Heart right ventricle (tissue), 16 donors: ENCODE measurements around the gene CYP1B1. TPM values are rescaled to one million over a fixed set of nuclear protein-coding genes. Genes with fewer than 3 reads are reported as not detected.

ENCODE experiments used
- ATAC-seq, 8 donors: fragments of 200-7000 bp; cut with Tn5 transposase; one replicate each; pipeline ENCODE4 v1.9.1; 2020; ENCODE audit warnings: mild to moderate bottlenecking in 8 of 8, moderate library complexity in 8 of 8, moderate number of reproducible peaks in 1 of 8
- DNase-seq, 2 donors: peaks; one replicate each; pipeline ENCODE4 v3.0.0-alpha.2; 2020
- H3K27ac ChIP-seq, 10 donors: fragments of 200-600 bp; sonication (generic) in 2 of 10; one replicate each; pipeline versions ENCODE4 v1.5.0 to v1.8.0; 2020 to 2022; ENCODE audit warnings: mild to moderate bottlenecking in 3 of 10
- H3K27me3 ChIP-seq, 7 donors: fragments of 200-600 bp; one replicate each; pipeline ENCODE4 v1.8.0; 2021 to 2022; ENCODE audit warnings: mild to moderate bottlenecking in 2 of 7
- H3K36me3 ChIP-seq, 9 donors: fragments of 200-600 bp; sonication (generic) in 1 of 9; one replicate each; pipeline versions ENCODE4 v1.5.0 to v1.8.0; 2020 to 2022; ENCODE audit warnings: mild to moderate bottlenecking in 2 of 9
- H3K4me1 ChIP-seq, 9 donors: fragments of 200-600 bp; sonication (generic) in 1 of 9; one replicate each; pipeline versions ENCODE4 v1.5.0 to v1.8.0; 2020 to 2022; ENCODE audit warnings: mild to moderate bottlenecking in 4 of 9
- H3K4me3 ChIP-seq, 10 donors: fragments of 200-600 bp; sonication (generic) in 2 of 10; one replicate each; pipeline versions ENCODE4 v1.5.0 to v1.8.0; 2020 to 2022; ENCODE audit warnings: mild to moderate bottlenecking in 7 of 10, moderate library complexity in 2 of 10
- H3K9me3 ChIP-seq, 11 donors: fragments of 200-600 bp in 10 of 11; sonication (generic) in 2 of 11; one replicate each; pipeline versions ENCODE4 v1.5.0 to v1.8.0; 2013 to 2022; ENCODE audit warnings: mild to moderate bottlenecking in 2 of 11, control low read depth in 1 of 11, moderate library complexity in 1 of 11
- WGBS, 2 donors: extraction: QIAGEN DNeasy Blood & Tissue Kit; methylation state at CpG; one replicate each; pipeline ENCODE4 v1.1.7; 2013; ENCODE audit warnings: inconsistent platforms in 1 of 2; 5-methylcytosine and 5-hydroxymethylcytosine counted together
- intact Hi-C, 10 donors: fragments of 100-400 bp; cut with DNase I; formaldehyde crosslinking; loops; one replicate each; pipeline versions ENCODE4 v1.11.1 to v1.14.2; 2022
- polyA plus RNA-seq, 2 donors: library from polyadenylated mRNA; stranded (reverse); fragments of 200-250 nt; gene quantifications; one replicate each; pipeline ENCODE4 v1.2.3, GENCODE V29; 2013
- total RNA-seq, 10 donors: library from RNA; stranded (reverse); fragmentation: NEBNext Ultra II Directional in 3 of 10; extraction: Animal tissue kit (Norgen Biotek cat#: 25700) in 3 of 10; gene quantifications; one replicate each; pipeline versions ENCODE4 v1.2.1 to v1.2.4, GENCODE V29; 2021 to 2023
- TF ChIP-seq, protein P1 (sequence below), 9 donors: fragments of 200-600 bp; sonication (generic) in 2 of 9; IDR thresholded peaks; one replicate each; pipeline versions ENCODE4 v1.5.0 to v1.8.0; 2021 to 2022; ENCODE audit warnings: antibody characterized with exemption in 9 of 9, mild to moderate bottlenecking in 5 of 9, moderate library complexity in 1 of 9
- donor health status: Arrhythmogenic right ventricular cardiomyopathy.
- donor health status: ischemic (EF 13 %, LVEDD 7.1; RV severe dilation, severe dysfunction).
- donor health status: healthy with polysubstance abuse.
- donor health status: DM: no; HTN: yes; CAD: no.
- donor health status: DM: no; HTN: no; CAD: no.
- donor health status: ischemic (EF 25% LVEDD 6.9; RV normal size, moderate dysfunction).
- donor health status: ischemic (EF 25% LVEDD 5.7; RV mildly dilated, moderate dysfunction).
- donor health status: healthy.
- donor health status: DM: yes; HTN: yes; CAD: no.
- donor health status: Ischemic cardiomyopathy.
- donor health status: ischemic (EF 35%, LVEDD 5.7; RV mildly dilated, moderate dysfunction).
- donor health status: nonischemic (EF 11% LVEDD 7.7; RV severe dilation, severe dysfunction).
- donor health status: DM: yes; HTN: yes; CAD: no.
- donor health status: PGD.
- donor health status: ischemic (EF 29% LVEDD 5.4; RV normal size, mild dysfunction).
- donor health status: nonischemic (EF 23%, LVEDD 6.1; RV moderate dilation, normal function).

The CYP1B1 gene
- total and polyA plus RNA-seq, 12 donors, result 7.2 to 89.3 (median 14.3) TPM

- Histone ChIP-seq H3K4me1 (peaks cover 12 to 70% (median 52%) of the 10 kb centered on the region in 9 donors), H3K27me3 (peaks cover 0 to 64% (median 7%) of the 10 kb centered on the region in 7 donors), H3K4me3 (peak overlapping the region in 6 of 10 donors; percentile 19 to 40 (median 27)), H3K36me3 (no peaks in the 10 kb centered on the region), H3K27ac (peak overlapping the region; percentile 27 to 84 (median 70)), H3K9me3 (peaks cover 0 to 10% (median 0%) of the 10 kb centered on the region in 11 donors)
- TF ChIP-seq, protein P1, sequence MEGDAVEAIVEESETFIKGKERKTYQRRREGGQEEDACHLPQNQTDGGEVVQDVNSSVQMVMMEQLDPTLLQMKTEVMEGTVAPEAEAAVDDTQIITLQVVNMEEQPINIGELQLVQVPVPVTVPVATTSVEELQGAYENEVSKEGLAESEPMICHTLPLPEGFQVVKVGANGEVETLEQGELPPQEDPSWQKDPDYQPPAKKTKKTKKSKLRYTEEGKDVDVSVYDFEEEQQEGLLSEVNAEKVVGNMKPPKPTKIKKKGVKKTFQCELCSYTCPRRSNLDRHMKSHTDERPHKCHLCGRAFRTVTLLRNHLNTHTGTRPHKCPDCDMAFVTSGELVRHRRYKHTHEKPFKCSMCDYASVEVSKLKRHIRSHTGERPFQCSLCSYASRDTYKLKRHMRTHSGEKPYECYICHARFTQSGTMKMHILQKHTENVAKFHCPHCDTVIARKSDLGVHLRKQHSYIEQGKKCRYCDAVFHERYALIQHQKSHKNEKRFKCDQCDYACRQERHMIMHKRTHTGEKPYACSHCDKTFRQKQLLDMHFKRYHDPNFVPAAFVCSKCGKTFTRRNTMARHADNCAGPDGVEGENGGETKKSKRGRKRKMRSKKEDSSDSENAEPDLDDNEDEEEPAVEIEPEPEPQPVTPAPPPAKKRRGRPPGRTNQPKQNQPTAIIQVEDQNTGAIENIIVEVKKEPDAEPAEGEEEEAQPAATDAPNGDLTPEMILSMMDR (IDR thresholded peaks at IDR 0.05), result no peak
- intact Hi-C loops, result no loop called here
- ATAC-seq (peak in 6 of 8 donors; percentile 21 to 46 (median 30)), DNase-seq (peak in 1 of 2 donors; percentile 43)
- WGBS, 2 donors, result 12 to 26% methylated on average over 11 of the region's 11 CpGs
Observed at GRCh38 chr2:38098421-38099098, 22.6 kb upstream of the CYP1B1 start.

- WGBS, 2 donors, result 34 to 51% methylated on average over 4 of the region's 4 CpGs
- Histone ChIP-seq H3K4me1 (peaks cover 12 to 76% (median 58%) of the 10 kb centered on the region in 9 donors), H3K4me3 (peak overlapping the region in 6 of 10 donors; percentile 19 to 40 (median 27)), H3K9me3 (peaks cover 0 to 4% (median 0%) of the 10 kb centered on the region in 11 donors), H3K27me3 (peaks cover 0 to 64% (median 7%) of the 10 kb centered on the region in 7 donors), H3K27ac (peak overlapping the region; percentile 50 to 84 (median 70)), H3K36me3 (no peaks in the 10 kb centered on the region)
- TF ChIP-seq, protein P1 (IDR thresholded peaks at IDR 0.05), result no peak
- no peak for DNase-seq
- ATAC-seq, result no peak
- intact Hi-C loops, result no loop called here
Observed at GRCh38 chr2:38097988-38098385, 22.0 kb upstream of the CYP1B1 start.

GRCh38 chr2:38097258-38097987, 21.5 kb upstream of the CYP1B1 start:
- Histone ChIP-seq H3K4me1 (peaks cover 16 to 81% (median 64%) of the 10 kb centered on the region in 9 donors), H3K27ac (peak overlapping the region; percentile 28 to 84 (median 68)), H3K9me3 (no peaks in the 10 kb centered on the region), H3K4me3 (no peak overlapping the region), H3K36me3 (no peaks in the 10 kb centered on the region), H3K27me3 (peaks cover 0 to 64% (median 7%) of the 10 kb centered on the region in 7 donors)
- DNase-seq (no peak), ATAC-seq (no peak)
- TF ChIP-seq, protein P1 (IDR thresholded peaks at IDR 0.05), result no peak
- intact Hi-C loops, result no loop called here
- 45 to 56% methylated on average over 2 of the region's 2 CpGs for WGBS, 2 donors

- TF ChIP-seq, protein P1 (IDR thresholded peaks at IDR 0.05), result no peak
- H3K27me3 ChIP-seq, result peaks cover 0 to 57% (median 9%) of the 10 kb centered on the region in 7 donors
- intact Hi-C loops, result no loop called here
- ATAC-seq (peak; percentile 34 to 89 (median 80)), DNase-seq (peak; percentile 74 to 84)
- peak overlapping the region in 1 of 10 donors; percentile 6 for H3K4me3 ChIP-seq
- peak overlapping the region; percentile 50 to 84 (median 76) for H3K27ac ChIP-seq
- WGBS, 2 donors, result 24 to 31% methylated on average over 19 of the region's 19 CpGs
- H3K36me3 ChIP-seq, result no peaks in the 10 kb centered on the region
- H3K9me3 ChIP-seq, result no peaks in the 10 kb centered on the region
- peaks cover 16 to 93% (median 72%) of the 10 kb centered on the region in 9 donors for H3K4me1 ChIP-seq
Observed at GRCh38 chr2:38095996-38096861, 20.3 kb upstream of the CYP1B1 start.
